H1 (cell line): ENCODE results near the gene NKPD1. TPM values are rescaled to one million over a fixed set of nuclear protein-coding genes. Genes with fewer than 3 reads are reported as not detected.

ENCODE experiments used
- CTCF ChIA-PET: fragments of 300-600 bp; sonication (Branson Sonifier 250); formaldehyde crosslinking; loops from one replicate; lab custom pipeline; 2021; ENCODE audit not compliant: partially characterized antibody; lab: Charles Lee
- POLR2A ChIA-PET: fragments of 300-600 bp; sonication (Branson Sonifier 250); formaldehyde crosslinking; loops from one replicate; lab custom pipeline; 2021; ENCODE audit warnings: inconsistent platforms; ENCODE audit not compliant: partially characterized antibody; lab: Charles Lee
- DNase-seq, 2 experiments: peaks; one replicate each; pipeline versions ENCODE4 v3.0.0 to v3.0.0-alpha.2; 2010 to 2022; ENCODE audit warnings: low spot score in 2 of 2, low read depth in 1 of 2, mixed read lengths in 1 of 2
- FAIRE-seq: peaks from 2 replicates; lab custom pipeline; 2011; peaks lifted over from hg19 to GRCh38; lab: Jason Lieb, UNC
- H2AFZ ChIP-seq: 2 replicates; pipeline ENCODE4 v1.8.1; 2012; ENCODE audit warnings: low read length, inconsistent platforms
- H2AK5ac ChIP-seq: 2 replicates; pipeline ENCODE4 v1.6.1; 2013; ENCODE audit warnings: low read depth, low read length
- H2BK120ac ChIP-seq: replicated peaks from 2 replicates; pipeline ENCODE3; 2013; ENCODE audit warnings: low read depth, low read length, inconsistent platforms
- H2BK12ac ChIP-seq: 2 replicates; pipeline ENCODE4 v1.6.1; 2013; ENCODE audit warnings: low read depth, low read length
- H2BK15ac ChIP-seq: 2 replicates; pipeline ENCODE4 v1.6.1; 2013; ENCODE audit warnings: low read length
- H2BK20ac ChIP-seq: 2 replicates; pipeline ENCODE4 v1.6.1; 2013; ENCODE audit warnings: low read length
- H2BK5ac ChIP-seq: 2 replicates; pipeline ENCODE4 v1.6.1; 2013; ENCODE audit warnings: low read depth, low read length
- H3K14ac ChIP-seq: 2 replicates; pipeline ENCODE4 v1.6.1; 2013; ENCODE audit warnings: inconsistent platforms; ENCODE audit not compliant: insufficient read length
- H3K18ac ChIP-seq: 2 replicates; pipeline ENCODE4 v1.6.1; 2013; ENCODE audit warnings: low read length; ENCODE audit errors: extremely low read depth
- H3K23ac ChIP-seq: 2 replicates; pipeline ENCODE4 v1.6.1; 2013; ENCODE audit warnings: inconsistent platforms; ENCODE audit not compliant: insufficient read length
- H3K23me2 ChIP-seq: 2 replicates; pipeline ENCODE4 v1.6.1; 2013; ENCODE audit warnings: low read depth, low read length
- H3K27ac ChIP-seq: 2 replicates; pipeline ENCODE4 v1.6.1; 2011; ENCODE audit warnings: low read depth, low read length, inconsistent platforms
- H3K27me3 ChIP-seq, 4 experiments: replicated peaks in 1 of 4; 1 replicate in 1 of 4; 2 replicates in 3 of 4; pipeline versions ENCODE4 v1.6.1 to v1.8.1; 2011 to 2013; ENCODE audit warnings: low read length in 3 of 4, mild to moderate bottlenecking in 3 of 4, inconsistent platforms in 2 of 4, mixed read lengths in 2 of 4, moderate library complexity in 1 of 4; ENCODE audit not compliant: control insufficient read depth in 3 of 4, insufficient read depth in 3 of 4; ENCODE audit errors: extremely low read depth in 1 of 4
- H3K36me3 ChIP-seq, 4 experiments: 2 replicates each; pipeline versions ENCODE4 v1.6.1 to v1.8.1; 2011 to 2013; ENCODE audit warnings: mild to moderate bottlenecking in 4 of 4, low read length in 3 of 4, moderate library complexity in 2 of 4, control low read depth in 1 of 4, inconsistent platforms in 1 of 4; ENCODE audit not compliant: insufficient read depth in 4 of 4, control insufficient read depth in 2 of 4
- H3K4ac ChIP-seq: replicated peaks from 2 replicates; pipeline ENCODE3; 2013; ENCODE audit warnings: low read length, low read depth, mixed read lengths, inconsistent platforms; ENCODE audit not compliant: insufficient read length
- H3K4me1 ChIP-seq, 4 experiments: replicated peaks in 1 of 4; 1 replicate in 1 of 4; 2 replicates in 3 of 4; pipeline versions ENCODE4 v1.6.1 to v1.8.1; 2011 to 2013; ENCODE audit warnings: low read length in 3 of 4, inconsistent platforms in 2 of 4, mixed read lengths in 1 of 4; ENCODE audit not compliant: insufficient read depth in 4 of 4, control insufficient read depth in 3 of 4
- H3K4me2 ChIP-seq, 2 experiments: 2 replicates each; pipeline versions ENCODE4 v1.6.1 to v1.8.1; 2011 to 2013; ENCODE audit warnings: low read depth in 2 of 2, low read length in 2 of 2, control low read depth in 1 of 2, inconsistent platforms in 1 of 2, mild to moderate bottlenecking in 1 of 2; ENCODE audit not compliant: insufficient read depth in 1 of 2
- H3K4me3 ChIP-seq, 4 experiments: fragments of 200-600, 300-600 bp in 1 of 4; sonication (generic), shearing (Covaris generic), sonication (Bioruptor Twin) in 1 of 4; 2 replicates each; pipeline versions ENCODE4 v1.5.1 to v1.8.1; 2011 to 2016; ENCODE audit warnings: low read length in 4 of 4, low read depth in 3 of 4, control low read depth in 2 of 4, inconsistent platforms in 2 of 4, mild to moderate bottlenecking in 2 of 4, mixed read lengths in 1 of 4, moderate library complexity in 1 of 4; ENCODE audit not compliant: insufficient read depth in 2 of 4; ENCODE audit errors: extremely low read depth in 1 of 4
- H3K56ac ChIP-seq: replicated peaks from 2 replicates; pipeline ENCODE3; 2013; ENCODE audit warnings: low read depth, mild to moderate bottlenecking, mixed read lengths, low read length, inconsistent platforms; ENCODE audit not compliant: insufficient read length
- H3K79me1 ChIP-seq: 2 replicates; pipeline ENCODE4 v1.6.1; 2013; ENCODE audit warnings: low read depth, low read length, control low read depth
- H3K79me2 ChIP-seq, 2 experiments: 2 replicates each; pipeline versions ENCODE4 v1.6.1 to v1.8.1; 2012 to 2013; ENCODE audit warnings: low read length in 2 of 2, mild to moderate bottlenecking in 2 of 2, inconsistent platforms in 1 of 2; ENCODE audit not compliant: insufficient read depth in 2 of 2, control insufficient read depth in 1 of 2
- H3K9ac ChIP-seq, 4 experiments: replicated peaks in 1 of 4; 1 replicate in 1 of 4; 2 replicates in 3 of 4; pipeline versions ENCODE4 v1.6.1 to v1.8.1; 2011 to 2013; ENCODE audit warnings: low read depth in 3 of 4, low read length in 3 of 4, control low read depth in 2 of 4, mild to moderate bottlenecking in 2 of 4, moderate library complexity in 2 of 4, inconsistent platforms in 1 of 4; ENCODE audit errors: extremely low read depth in 1 of 4
- H3K9me3 ChIP-seq, 2 experiments: 2 replicates each; pipeline versions ENCODE4 v1.6.1 to v1.8.1; 2012 to 2013; ENCODE audit warnings: mild to moderate bottlenecking in 2 of 2, moderate library complexity in 2 of 2, control low read depth in 1 of 2, inconsistent platforms in 1 of 2, low read depth in 1 of 2, low read length in 1 of 2, mixed read lengths in 1 of 2; ENCODE audit not compliant: insufficient read depth in 2 of 2
- H4K20me1 ChIP-seq, 2 experiments: replicated peaks in 1 of 2; 2 replicates each; pipeline versions ENCODE3 to v1.8.1; 2011 to 2013; ENCODE audit warnings: inconsistent platforms in 2 of 2, low read length in 2 of 2, mild to moderate bottlenecking in 1 of 2; ENCODE audit not compliant: insufficient read depth in 2 of 2, control insufficient read depth in 1 of 2
- H4K5ac ChIP-seq: 2 replicates; pipeline ENCODE4 v1.6.1; 2013; ENCODE audit warnings: low read length, low read depth, mixed read lengths, inconsistent platforms; ENCODE audit not compliant: insufficient read length
- H4K8ac ChIP-seq: 2 replicates; pipeline ENCODE4 v1.8.0; 2013; ENCODE audit warnings: mild to moderate bottlenecking, moderate library complexity, low read length, inconsistent platforms; ENCODE audit not compliant: insufficient read depth; ENCODE audit errors: extremely low read depth
- H4K91ac ChIP-seq: replicated peaks from 2 replicates; pipeline ENCODE3; 2013; ENCODE audit warnings: low read length, mixed read lengths, inconsistent platforms; ENCODE audit not compliant: insufficient read length
- FOSL1 ChIP-seq: IDR thresholded peaks from 2 replicates; pipeline ENCODE4 v1.6.1; 2011; ENCODE audit warnings: mild to moderate bottlenecking, low read depth, low read length, moderate library complexity; ENCODE audit not compliant: insufficient read depth
- GTF2F1 ChIP-seq: IDR thresholded peaks from 2 replicates; pipeline ENCODE4 v1.6.1; 2012; ENCODE audit warnings: low read depth, low read length, improper control_type of control experiment, borderline replicate concordance
- JUN ChIP-seq: IDR thresholded peaks from 2 replicates; pipeline ENCODE4 v1.6.1; 2011; ENCODE audit warnings: low read depth, mild to moderate bottlenecking, improper control_type of control experiment, low read length
- KDM1A ChIP-seq: fragments of 200-600, 300-600 bp; sonication (generic); IDR thresholded peaks from 2 replicates; pipeline ENCODE4 v1.7.1; 2016; ENCODE audit warnings: mild to moderate bottlenecking, low read length, borderline replicate concordance
- PHF8 ChIP-seq: fragments of 200-600 bp; sonication (generic); conservative IDR thresholded peaks from 2 replicates; pipeline ENCODE4 v1.7.1; 2012; ENCODE audit warnings: low read depth, mild to moderate bottlenecking, inconsistent platforms, low read length, moderate library complexity
- POLR2AphosphoS5 ChIP-seq: IDR thresholded peaks from 2 replicates; pipeline ENCODE4 v1.6.1; 2011; ENCODE audit warnings: low read depth, low read length
- POU5F1 ChIP-seq: IDR thresholded peaks from 2 replicates; pipeline ENCODE4 v1.6.1; 2011; ENCODE audit warnings: low read depth, mild to moderate bottlenecking, low read length, moderate library complexity
- SAP30 ChIP-seq: fragments of 300-600 bp; sonication (generic); IDR thresholded peaks from 2 replicates; pipeline ENCODE4 v1.7.1; 2012; ENCODE audit warnings: low read length, moderate library complexity, mild to moderate bottlenecking, inconsistent platforms; ENCODE audit not compliant: insufficient read depth, insufficient replicate concordance
- SP1 ChIP-seq: IDR thresholded peaks from 2 replicates; pipeline ENCODE4 v1.6.1; 2011; ENCODE audit warnings: low read depth, low read length
- SP4 ChIP-seq: IDR thresholded peaks from 2 replicates; pipeline ENCODE4 v1.6.1; 2012; ENCODE audit warnings: low read length, inconsistent platforms
- TAF1 ChIP-seq: IDR thresholded peaks from 2 replicates; pipeline ENCODE4 v1.6.1; 2011; ENCODE audit warnings: mild to moderate bottlenecking, low read depth, low read length
- WGBS, 2 experiments: shearing (Covaris generic) in 1 of 2; methylation state at CpG; one replicate each; pipeline versions ENCODE4 v1.1.6 to v1.1.7; 2013 to 2015; ENCODE audit warnings: low lambda C conversion rate in 2 of 2, mixed read lengths in 2 of 2, inconsistent platforms in 1 of 2, low coverage in 1 of 2, missing lambda C conversion rate in 1 of 2; ENCODE audit not compliant: insufficient replicate concordance in 2 of 2, insufficient coverage in 1 of 2, insufficient read length in 1 of 2; ENCODE audit errors: extremely low coverage in 1 of 2, missing lambda C conversion rate in 1 of 2; 5-methylcytosine and 5-hydroxymethylcytosine counted together
- polyA plus RNA-seq, 7 experiments: library from polyadenylated mRNA; depleted of rRNA in 3 of 7; stranded (reverse) in 5 of 7; unstranded in 2 of 7; fragments of >200 nt in 5 of 7; fragments of 200-250 nt in 2 of 7; gene quantifications; 1 replicate in 5 of 7; 2 replicates in 1 of 7; 4 replicates in 1 of 7; pipeline versions ENCODE4 v1.2.1 to v1.2.3, GENCODE V29; 2011 to 2013; ENCODE audit warnings: missing spikeins in 2 of 7, mixed read lengths in 2 of 7
- total RNA-seq: library from RNA; stranded (reverse); fragmentation: NEBNext Ultra II Directional; extraction: Animal tissue kit (Norgen Biotek cat#: 25700); gene quantifications from 2 replicates; pipeline ENCODE4 v1.2.1, GENCODE V29; 2021

The NKPD1 gene
- total and polyA plus RNA-seq, 2 of the 8 experiments (the other 6 are each of a cell fraction or from before 2014, with no cell fraction given): 0.30 to 0.39 TPM

DNA sequence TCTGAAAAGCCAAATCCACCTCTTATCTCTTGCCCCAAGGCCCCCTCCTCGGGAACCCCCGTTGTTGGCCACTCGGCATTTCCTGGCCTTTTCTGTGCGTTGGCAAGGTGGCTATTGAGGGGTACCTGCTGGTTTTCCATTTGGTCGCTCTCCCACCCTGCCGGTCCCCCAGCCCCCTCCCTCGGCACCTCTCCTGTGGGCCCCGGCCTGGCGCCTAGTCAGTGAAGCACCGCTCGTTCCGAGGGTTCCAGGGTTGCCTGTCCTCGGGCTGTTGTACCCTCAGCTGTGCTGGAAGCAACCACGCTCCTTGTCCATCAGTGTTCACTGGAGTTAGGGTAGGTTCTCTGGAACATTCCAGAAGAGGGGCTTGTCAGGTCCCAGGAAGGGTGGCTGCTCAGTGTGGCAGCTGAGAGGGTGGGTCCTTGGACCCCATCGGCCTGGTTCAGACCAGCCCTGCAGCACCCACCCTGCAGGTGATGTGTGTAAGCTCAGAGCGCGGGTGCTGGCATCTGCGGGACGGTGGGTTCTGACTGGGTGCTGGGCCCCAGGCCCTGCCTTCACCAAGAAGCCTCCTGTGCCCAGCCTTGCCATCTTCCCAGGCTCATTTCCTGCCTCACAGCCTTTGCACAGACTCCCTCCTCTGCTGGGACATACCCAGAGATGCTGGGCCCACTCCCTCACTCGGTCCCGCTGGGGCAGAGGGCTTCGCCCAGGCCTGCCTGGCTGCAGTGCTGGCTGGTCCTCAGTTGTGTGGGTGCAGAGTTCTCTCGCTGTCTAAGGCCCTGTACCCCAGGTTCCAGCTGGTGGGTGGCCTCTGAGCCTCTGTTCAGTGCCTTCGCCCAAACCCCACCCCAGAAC lies 21.3 kb downstream of the NKPD1 start:
- FAIRE-seq: no peak
- Histone ChIP-seq H2BK120ac (no peak overlapping the region), H3K56ac (no peak overlapping the region), H3K27me3 (no peaks in the 10 kb centered on the region), H4K20me1 (peaks cover 3 to 11% of the 10 kb centered on the region in 2 experiments), H4K91ac (no peak overlapping the region), H3K4me1 (peaks cover 0 to 18% (median 8%) of the 10 kb centered on the region in 4 experiments; a peak in 5 of 7 replicates), H3K14ac (no peak overlapping the region), H2BK15ac (no peak overlapping the region), H3K23me2 (no peaks in the 10 kb centered on the region), H3K27ac (0 out of 2 replicates have a peak overlapping the region, but pooled peaks have one; percentile 38), H3K36me3 (peaks cover 2 to 8% (median 7%) of the 10 kb centered on the region in 4 experiments; a peak in 4 of 8 replicates), H2AFZ (no peak overlapping the region), H3K4me2 (no peak overlapping the region), H3K18ac (no peak overlapping the region), H4K5ac (peak overlapping the region; percentile 26), H3K4ac (peak overlapping the region; percentile 69), H3K79me2 (peaks cover 0 to 19% of the 10 kb centered on the region in 2 experiments; a peak in 1 of 4 replicates), H3K4me3 (no peak overlapping the region), H2BK12ac (no peak overlapping the region), H3K79me1 (peaks cover 12% of the 10 kb centered on the region), H3K9ac (no peak overlapping the region; a peak in 1 of 7 replicates), H2BK20ac (no peak overlapping the region), H3K23ac (no peak overlapping the region), H2AK5ac (no peak overlapping the region), H4K8ac (peak overlapping the region; percentile 19), H3K9me3 (no peaks in the 10 kb centered on the region), H2BK5ac (peak overlapping the region; percentile 44; the same call in 1 of the 2 replicates)
- POLR2A ChIA-PET: interaction anchor here (1.9 kb wide), 1 partner anchor 8 kb away, joined by 4 read pairs; no protein-coding TSS in a partner anchor
- WGBS, 2 experiments: 93% methylated on average over 22 of the region's 24 CpGs; no CpG with 5 or more reads in 1 of the 2 experiments
- no peak for DNase-seq
- CTCF ChIA-PET: interaction anchor here (0.5 to 2.8 kb wide), 6 partner anchors 10 to 50 kb away, joined by 3 to 5 read pairs (median 3); no protein-coding TSS in a partner anchor
- no peak for TF ChIP-seq TAF1
- TF ChIP-seq SP1: no peak
- TF ChIP-seq PHF8: no peak
- no peak for TF ChIP-seq JUN
- no peak for TF ChIP-seq GTF2F1
- no peak for TF ChIP-seq SP4
- no peak for TF ChIP-seq SAP30
- no peak for TF ChIP-seq POLR2AphosphoS5
- no peak for TF ChIP-seq KDM1A
- no peak for TF ChIP-seq POU5F1
- no peak for TF ChIP-seq FOSL1
